Measurements from ENCODE around the gene NEO1.

DNA sequence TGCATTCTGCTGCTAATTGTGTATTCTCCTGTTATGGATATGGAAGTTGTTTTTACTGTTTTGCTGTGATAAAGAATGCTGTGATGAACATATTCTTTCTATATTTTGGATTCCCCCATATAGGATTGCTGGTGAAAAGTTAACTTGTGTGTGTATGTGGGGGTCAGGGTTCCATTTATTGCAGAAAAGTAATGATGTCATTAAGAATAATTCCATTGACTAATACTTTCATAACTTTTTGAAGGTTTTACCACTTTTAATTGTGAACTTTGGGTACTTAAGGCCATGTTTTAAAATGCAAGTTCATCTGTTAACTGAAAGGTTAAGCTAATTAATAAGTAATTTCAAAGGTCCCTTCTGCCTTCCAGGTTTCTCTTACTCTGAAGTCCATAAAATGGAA, 6.2 kb downstream of the NEO1 start:
- TF ChIP-seq, protein P1, sequence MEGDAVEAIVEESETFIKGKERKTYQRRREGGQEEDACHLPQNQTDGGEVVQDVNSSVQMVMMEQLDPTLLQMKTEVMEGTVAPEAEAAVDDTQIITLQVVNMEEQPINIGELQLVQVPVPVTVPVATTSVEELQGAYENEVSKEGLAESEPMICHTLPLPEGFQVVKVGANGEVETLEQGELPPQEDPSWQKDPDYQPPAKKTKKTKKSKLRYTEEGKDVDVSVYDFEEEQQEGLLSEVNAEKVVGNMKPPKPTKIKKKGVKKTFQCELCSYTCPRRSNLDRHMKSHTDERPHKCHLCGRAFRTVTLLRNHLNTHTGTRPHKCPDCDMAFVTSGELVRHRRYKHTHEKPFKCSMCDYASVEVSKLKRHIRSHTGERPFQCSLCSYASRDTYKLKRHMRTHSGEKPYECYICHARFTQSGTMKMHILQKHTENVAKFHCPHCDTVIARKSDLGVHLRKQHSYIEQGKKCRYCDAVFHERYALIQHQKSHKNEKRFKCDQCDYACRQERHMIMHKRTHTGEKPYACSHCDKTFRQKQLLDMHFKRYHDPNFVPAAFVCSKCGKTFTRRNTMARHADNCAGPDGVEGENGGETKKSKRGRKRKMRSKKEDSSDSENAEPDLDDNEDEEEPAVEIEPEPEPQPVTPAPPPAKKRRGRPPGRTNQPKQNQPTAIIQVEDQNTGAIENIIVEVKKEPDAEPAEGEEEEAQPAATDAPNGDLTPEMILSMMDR (IDR thresholded peaks at IDR 0.05; ENCODE audit: poor library complexity) = no peak
- TF ChIP-seq EZH2phosphoT487 (IDR thresholded peaks at IDR 0.05; ENCODE audit: low read depth, severe bottlenecking, unreplicated experiment) = no peak
- no peak for TF ChIP-seq EZH2 (IDR thresholded peaks at IDR 0.05; ENCODE audit: borderline replicate concordance)

All from hepatocyte (in vitro differentiated cells).